NB4 (cell line): ENCODE measurements around the gene F11R.
"Not testable (repeated sequence)": the region's sequence is repeated elsewhere in the genome, so short reads cannot be mapped to it uniquely, and the experiment has no call there.

ENCODE experiments used
- DNase-seq: peaks from one replicate; pipeline ENCODE4 v3.0.0; 2010; ENCODE audit warnings: low read depth
- H3K4me3 ChIP-seq: one replicate; pipeline ENCODE4 v1.5.1; 2011; ENCODE audit warnings: mild to moderate bottlenecking, low read depth, low read length, moderate library complexity
- CTCF ChIP-seq: IDR thresholded peaks from one replicate; pipeline ENCODE4 v1.5.1; 2012; ENCODE audit warnings: low read depth, low read length
- MYC ChIP-seq: IDR thresholded peaks from 2 replicates; pipeline ENCODE4 v1.6.1; 2011; ENCODE audit warnings: low read depth, low read length
- POLR2A ChIP-seq: IDR thresholded peaks from 2 replicates; pipeline ENCODE4 v1.6.1; 2011; ENCODE audit warnings: mild to moderate bottlenecking; ENCODE audit not compliant: insufficient read length; ENCODE audit errors: extremely low read depth
- TF ChIP-seq, protein P1 (sequence below): IDR thresholded peaks from 2 replicates; pipeline ENCODE4 v1.6.1; 2011; ENCODE audit warnings: low read depth, low read length

Gene F11R

DNA sequence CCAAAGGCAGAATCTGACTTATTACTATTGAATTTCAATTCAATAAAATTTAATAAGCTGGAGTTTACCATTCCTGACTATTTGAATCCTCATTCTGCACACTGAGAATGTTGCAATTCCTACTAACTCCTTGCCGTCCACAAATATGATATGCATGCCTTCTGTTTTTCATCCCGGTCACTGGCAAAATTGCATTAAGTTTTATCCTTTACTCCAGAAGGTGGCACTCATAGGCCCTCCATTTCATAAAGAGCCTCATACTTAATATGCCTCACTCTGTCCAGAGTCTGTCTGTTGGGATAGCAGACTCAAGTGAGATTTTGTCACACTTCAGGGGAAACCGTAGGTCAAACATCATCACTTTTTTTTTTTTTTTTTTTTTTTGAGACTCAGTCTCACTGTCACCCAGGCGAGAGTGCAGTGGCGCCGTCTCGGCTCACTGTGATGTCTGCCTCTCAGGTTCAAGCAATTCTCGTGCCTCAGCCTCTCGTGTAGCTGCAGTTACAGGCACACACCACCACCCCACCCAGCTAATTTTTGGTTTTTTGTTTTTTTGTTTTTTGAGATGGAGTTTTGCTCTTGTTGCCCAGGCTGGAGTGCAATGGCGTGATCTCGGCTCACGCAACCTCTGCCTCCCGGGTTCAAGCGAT is 27.3 kb downstream of the F11R start:
- no peak overlapping the region for H3K4me3 ChIP-seq
- peak; percentile 70 for DNase-seq
- TF ChIP-seq POLR2A (no peak), MYC (no peak), CTCF (peak; percentile 34)

DNA sequence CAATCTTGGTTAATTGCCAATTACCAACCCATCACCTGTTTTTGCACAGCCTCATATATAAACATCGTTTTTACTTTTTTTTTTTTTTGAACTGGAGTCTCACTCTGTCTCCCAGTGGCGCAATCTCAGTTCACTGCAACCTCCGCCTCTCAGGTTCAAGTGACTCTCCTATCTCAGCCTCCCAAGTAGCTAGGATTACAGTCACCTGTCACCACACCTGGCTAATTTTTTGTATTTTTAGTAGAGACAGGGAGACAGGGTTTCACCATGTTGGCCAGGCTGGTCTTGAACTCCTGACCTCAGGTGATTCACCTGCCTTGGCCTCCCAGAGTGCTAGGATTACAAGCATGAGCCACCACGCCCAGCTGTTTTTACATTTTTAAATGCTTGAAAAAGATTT is 28.9 kb downstream of the F11R start:
- not testable (repeated sequence) for H3K4me3 ChIP-seq, DNase-seq

DNA sequence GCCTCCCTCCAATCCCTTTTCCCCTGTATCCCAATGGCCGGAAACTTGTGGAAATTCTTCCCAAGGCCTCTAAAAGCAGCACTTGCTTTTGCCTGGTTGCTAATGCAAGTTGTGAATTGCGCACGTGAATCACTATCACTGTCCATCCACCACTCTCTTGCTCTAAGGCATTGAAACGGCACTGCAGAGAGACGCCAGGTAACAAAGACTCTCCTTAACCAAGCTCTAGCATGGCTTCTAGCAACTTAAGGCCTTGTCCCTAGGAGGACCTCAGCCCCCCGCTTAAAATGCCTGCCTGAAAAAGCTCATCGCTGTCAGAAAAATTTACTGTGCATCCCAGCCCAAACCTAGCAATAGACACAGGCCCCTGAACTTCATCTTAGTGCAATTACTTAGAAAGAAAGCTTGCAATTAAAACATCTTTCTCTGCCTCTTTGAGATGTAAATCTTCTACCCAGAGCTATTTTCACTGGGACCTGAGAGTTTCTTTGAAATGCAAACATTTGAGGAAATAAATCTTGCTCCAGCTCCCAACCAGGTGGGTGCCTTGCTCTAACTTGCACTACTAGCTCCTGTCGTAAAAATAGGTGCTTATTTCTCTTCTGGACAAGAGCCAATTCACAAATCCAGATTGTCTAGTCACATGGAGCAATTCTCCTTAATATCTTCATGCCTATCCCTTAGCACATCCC is 33.4 kb downstream of the F11R start:
- no peak overlapping the region for H3K4me3 ChIP-seq
- TF ChIP-seq CTCF (no peak), MYC (no peak), POLR2A (no peak)
- TF ChIP-seq, protein P1, sequence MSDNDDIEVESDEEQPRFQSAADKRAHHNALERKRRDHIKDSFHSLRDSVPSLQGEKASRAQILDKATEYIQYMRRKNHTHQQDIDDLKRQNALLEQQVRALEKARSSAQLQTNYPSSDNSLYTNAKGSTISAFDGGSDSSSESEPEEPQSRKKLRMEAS: no peak
- DNase-seq: no peak

GRCh38 chr1:160985723-160986122 is 35.2 kb downstream of the F11R start:
- DNase-seq: no peak
- TF ChIP-seq, protein P1: no peak
- TF ChIP-seq MYC (no peak), POLR2A (no peak), CTCF (no peak)
- no peak overlapping the region for H3K4me3 ChIP-seq

- no peak for DNase-seq
- no peak for TF ChIP-seq POLR2A
- TF ChIP-seq CTCF: no peak
- TF ChIP-seq, protein P1: no peak
- TF ChIP-seq MYC: no peak
- no peak overlapping the region for H3K4me3 ChIP-seq
Measured at GRCh38 chr1:160981584-160982411, 39.2 kb downstream of the F11R start.

DNA sequence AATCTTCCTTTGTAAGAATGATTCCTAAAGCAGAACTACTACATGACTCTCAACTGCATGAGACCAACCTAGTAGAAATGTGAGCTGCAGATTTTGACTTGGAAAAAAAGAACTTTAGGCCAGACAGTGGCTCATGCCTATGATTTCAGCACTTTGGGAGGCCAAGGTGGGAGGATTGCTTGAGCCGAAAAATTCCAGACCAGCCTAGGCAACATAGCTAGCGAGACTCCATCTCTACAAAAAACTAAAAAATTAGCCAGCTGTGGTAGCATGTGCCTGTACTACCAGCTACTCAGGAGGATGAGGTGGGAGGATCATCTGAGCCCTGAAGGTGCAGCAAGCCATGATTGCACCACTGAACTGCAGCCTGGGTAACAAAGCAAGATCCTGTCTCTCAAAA is 41.7 kb downstream of the F11R start:
- no peak for DNase-seq
- no peak overlapping the region for H3K4me3 ChIP-seq
- TF ChIP-seq CTCF (no peak), POLR2A (no peak), MYC (no peak)
- TF ChIP-seq, protein P1: no peak
